ENCODE measurements around the gene MAMDC4. TPM values are rescaled to one million over a fixed set of nuclear protein-coding genes. Genes with fewer than 3 reads are reported as not detected.
A peak's percentile ranks its signal among the peaks of the same experiment; 100 is the strongest.

MAMDC4 gene
- total and polyA plus RNA-seq, 2 of the 13 experiments (the other 11 are each of a cell fraction or from before 2014, with no cell fraction given), result 6.0 to 6.8 TPM

DNA sequence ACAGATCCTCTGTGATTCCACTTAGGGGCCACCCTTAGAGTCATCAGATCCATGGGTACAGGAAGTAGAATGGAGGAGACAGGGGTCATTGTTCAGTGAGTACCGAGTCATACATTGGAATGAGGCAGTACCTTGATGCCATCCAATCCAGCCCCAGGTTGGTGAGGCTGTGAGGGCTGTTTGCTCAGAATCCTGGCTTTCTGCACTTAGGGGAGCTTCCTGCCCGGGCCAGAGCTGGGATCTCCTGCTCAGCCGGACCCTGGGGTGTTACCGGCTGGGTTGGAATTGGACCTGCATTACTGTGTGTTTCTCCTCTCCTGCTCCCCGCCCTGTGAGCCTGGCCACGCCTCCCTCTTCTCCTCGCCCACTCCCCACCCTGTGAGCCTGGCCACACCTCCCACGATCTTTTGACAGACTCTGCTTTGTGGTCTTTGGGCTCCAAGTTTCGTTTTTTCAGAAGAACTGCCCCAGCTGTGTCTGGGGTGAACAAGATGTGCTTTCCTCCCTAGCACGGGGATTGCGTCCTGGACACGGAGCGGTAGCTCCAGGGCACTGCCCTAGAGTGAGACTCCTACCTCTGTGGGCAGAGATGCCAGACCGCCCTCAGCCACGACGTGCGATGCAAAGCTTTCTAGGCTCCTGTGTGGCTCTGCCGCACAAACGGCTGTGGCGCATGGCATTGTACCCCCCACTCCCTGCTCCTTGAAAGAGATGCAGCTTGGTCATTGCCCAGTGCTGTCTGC lies 49.5 kb downstream of the MAMDC4 start (continued):
- TF ChIP-seq ZNF281 (CRISPR knock-in tag; IDR thresholded peaks at IDR 0.05; ENCODE audit: borderline replicate concordance) (no peak), AGO2 (optimal IDR thresholded peaks at IDR 0.05; ENCODE audit: low read depth, low read length) (peak; percentile 40), FOXJ3 (CRISPR knock-in tag; IDR thresholded peaks at IDR 0.05; ENCODE audit: borderline replicate concordance) (no peak), RBAK (CRISPR knock-in tag; IDR thresholded peaks at IDR 0.05) (no peak), BATF2 (CRISPR knock-in tag; IDR thresholded peaks at IDR 0.05) (no peak), IRX3 (CRISPR knock-in tag; IDR thresholded peaks at IDR 0.05; ENCODE audit: borderline replicate concordance, low read depth) (no peak), ZNF18 (CRISPR knock-in tag; IDR thresholded peaks at IDR 0.05; ENCODE audit: insufficient replicate concordance) (peak; percentile 21), ZNF629 (CRISPR knock-in tag; conservative IDR thresholded peaks at IDR 0.05) (no peak), ZNF530 (CRISPR knock-in tag; IDR thresholded peaks at IDR 0.05; ENCODE audit: low read depth) (no peak), ZNF501 (CRISPR knock-in tag; IDR thresholded peaks at IDR 0.05) (no peak), HOXA3 (CRISPR knock-in tag; IDR thresholded peaks at IDR 0.05) (0 out of 2 replicates have a peak, but pooled peaks have one; percentile 11), ELF1 (CRISPR knock-in tag; IDR thresholded peaks at IDR 0.05) (0 out of 2 replicates have a peak, but pooled peaks have one; percentile 29), GABPB1 (CRISPR knock-in tag; IDR thresholded peaks at IDR 0.05) (no peak; the same call in 1 of the 2 replicates)
- TF ChIP-seq, protein P1, sequence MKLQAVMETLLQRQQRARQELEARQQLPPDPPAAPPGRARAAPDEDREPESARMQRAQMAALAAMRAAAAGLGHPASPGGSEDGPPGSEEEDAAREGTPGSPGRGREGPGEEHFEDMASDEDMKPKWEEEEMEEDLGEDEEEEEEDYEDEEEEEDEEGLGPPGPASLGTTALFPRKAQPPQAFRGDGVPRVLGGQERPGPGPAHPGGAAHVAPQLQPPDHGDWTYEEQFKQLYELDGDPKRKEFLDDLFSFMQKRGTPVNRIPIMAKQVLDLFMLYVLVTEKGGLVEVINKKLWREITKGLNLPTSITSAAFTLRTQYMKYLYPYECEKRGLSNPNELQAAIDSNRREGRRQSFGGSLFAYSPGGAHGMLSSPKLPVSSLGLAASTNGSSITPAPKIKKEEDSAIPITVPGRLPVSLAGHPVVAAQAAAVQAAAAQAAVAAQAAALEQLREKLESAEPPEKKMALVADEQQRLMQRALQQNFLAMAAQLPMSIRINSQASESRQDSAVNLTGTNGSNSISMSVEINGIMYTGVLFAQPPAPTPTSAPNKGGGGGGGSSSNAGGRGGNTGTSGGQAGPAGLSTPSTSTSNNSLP (IDR thresholded peaks at IDR 0.05; ENCODE audit: low read depth, low read length), result no peak
- TF ChIP-seq, protein P2, sequence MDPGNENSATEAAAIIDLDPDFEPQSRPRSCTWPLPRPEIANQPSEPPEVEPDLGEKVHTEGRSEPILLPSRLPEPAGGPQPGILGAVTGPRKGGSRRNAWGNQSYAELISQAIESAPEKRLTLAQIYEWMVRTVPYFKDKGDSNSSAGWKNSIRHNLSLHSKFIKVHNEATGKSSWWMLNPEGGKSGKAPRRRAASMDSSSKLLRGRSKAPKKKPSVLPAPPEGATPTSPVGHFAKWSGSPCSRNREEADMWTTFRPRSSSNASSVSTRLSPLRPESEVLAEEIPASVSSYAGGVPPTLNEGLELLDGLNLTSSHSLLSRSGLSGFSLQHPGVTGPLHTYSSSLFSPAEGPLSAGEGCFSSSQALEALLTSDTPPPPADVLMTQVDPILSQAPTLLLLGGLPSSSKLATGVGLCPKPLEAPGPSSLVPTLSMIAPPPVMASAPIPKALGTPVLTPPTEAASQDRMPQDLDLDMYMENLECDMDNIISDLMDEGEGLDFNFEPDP (CRISPR knock-in tag; conservative IDR thresholded peaks at IDR 0.05), result no peak
